ENCODE data around the gene GRM7. TPM values are rescaled to one million over a fixed set of nuclear protein-coding genes. Genes with fewer than 3 reads are reported as not detected.

The GRM7 gene
- total RNA-seq (1 to 10 TPM in 1 of 5 donors, not detected in 4; 2.2 TPM), polyA plus RNA-seq (under 1 TPM in 1 of 3 donors, not detected in 2; 0.05 TPM)
- long read RNA-seq, donor 1: 0 reads
- long read RNA-seq, donor 2: 0 reads
- long read RNA-seq, donor 3: 0 reads
- long read RNA-seq, donor 4: 0 reads
- long read RNA-seq, donor 5: 0 reads
- long read RNA-seq, donor 6: 0 reads
- long read RNA-seq, donor 7: 0 reads
- long read RNA-seq, donor 8: 0 reads
- long read RNA-seq, donor 9: 0 reads
- long read RNA-seq, donor 10: 0 reads

GRCh38 chr3:6860954-6861624 is at the start of gene GRM7:
Gene GRM7 (plus strand): TSS chr3:6861115.
- H3K9me3 ChIP-seq: no peaks in the 10 kb centered on the region
- peak within 1 kb of the TSS; percentile 29 to 53 (median 37) for H3K4me3 ChIP-seq
- intact Hi-C loops (cut with DNase I; ENCODE audit: low total_unique reads): no loop called here
- H3K27me3 ChIP-seq: peaks cover 0 to 60% (median 40%) of the 10 kb centered on the region in 3 donors
- TF ChIP-seq EP300 (IDR thresholded peaks at IDR 0.05): no peak
- no peak for TF ChIP-seq POLR2A (IDR thresholded peaks at IDR 0.05)
- TF ChIP-seq POLR2AphosphoS5 (IDR thresholded peaks at IDR 0.05): no peak
- no peak for TF ChIP-seq CTCF (IDR thresholded peaks at IDR 0.05)
- peak in 1 of 2 donors; percentile 85 for DNase-seq
- no peaks in the 10 kb centered on the region for H3K36me3 ChIP-seq
- no peak within 1 kb of the TSS for H3K27ac ChIP-seq
- peaks cover 0 to 26% (median 14%) of the 10 kb centered on the region in 4 donors for H3K4me1 ChIP-seq
- WGBS, 5 donors: 2 to 11% (median 4%) methylated on average over 16 to 62 of the region's 62 CpGs

DNA sequence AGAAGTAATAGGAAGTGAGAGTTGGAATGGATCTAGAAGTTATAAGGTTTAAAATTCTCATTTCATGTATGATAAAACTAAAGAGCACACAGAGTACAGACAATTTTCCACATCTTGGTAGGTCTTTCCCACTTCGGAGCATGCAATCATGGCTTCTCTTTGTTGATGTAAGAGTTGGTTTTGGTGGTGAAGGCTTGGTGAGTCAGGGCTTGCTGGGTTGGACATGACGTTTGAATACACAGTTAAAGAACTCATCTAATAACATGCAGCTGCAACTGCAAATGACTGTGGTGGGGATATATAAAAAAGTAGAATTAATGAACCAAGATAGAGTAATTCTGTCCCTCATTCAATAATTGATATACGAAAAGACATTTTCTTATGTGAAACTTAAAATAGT is 39.5 kb upstream of the GRM7 start:
- H3K36me3 ChIP-seq: no peaks in the 10 kb centered on the region
- TF ChIP-seq EP300 (IDR thresholded peaks at IDR 0.05): no peak
- TF ChIP-seq POLR2A (IDR thresholded peaks at IDR 0.05): no peak
- no peak for TF ChIP-seq CTCF (IDR thresholded peaks at IDR 0.05)
- DNase-seq: no peak
- no peaks in the 10 kb centered on the region for H3K4me1 ChIP-seq
- WGBS, 5 donors: 75 to 89% (median 83%) methylated on average over 3 of the region's 3 CpGs
- H3K27ac ChIP-seq: no peak overlapping the region
- H3K27me3 ChIP-seq: no peaks in the 10 kb centered on the region
- H3K4me3 ChIP-seq: no peak overlapping the region
- intact Hi-C loops (cut with DNase I; ENCODE audit: low total_unique reads): no loop called here
- no peaks in the 10 kb centered on the region for H3K9me3 ChIP-seq

- Histone ChIP-seq H3K9me3 (no peaks in the 10 kb centered on the region), H3K27ac (no peak overlapping the region), H3K4me3 (no peak overlapping the region), H3K27me3 (no peaks in the 10 kb centered on the region), H3K4me1 (no peaks in the 10 kb centered on the region), H3K36me3 (no peaks in the 10 kb centered on the region)
- WGBS, 5 donors: 53 to 67% (median 57%) methylated on average over 1 of the region's 1 CpG
- TF ChIP-seq CTCF (IDR thresholded peaks at IDR 0.05) (no peak), POLR2A (IDR thresholded peaks at IDR 0.05) (no peak), EP300 (IDR thresholded peaks at IDR 0.05) (no peak), POLR2AphosphoS5 (IDR thresholded peaks at IDR 0.05) (no peak)
- no peak for DNase-seq
- intact Hi-C loops (cut with DNase I; ENCODE audit: low total_unique reads): no loop called here
Measured at GRCh38 chr3:6825524-6825923, 35.4 kb upstream of the GRM7 start.

GRCh38 chr3:6827453-6827852 is 33.5 kb upstream of the GRM7 start:
- intact Hi-C loops (cut with DNase I; ENCODE audit: low total_unique reads): no loop called here
- Histone ChIP-seq H3K4me1 (no peaks in the 10 kb centered on the region), H3K36me3 (no peaks in the 10 kb centered on the region), H3K9me3 (no peaks in the 10 kb centered on the region), H3K27ac (no peak overlapping the region), H3K27me3 (no peaks in the 10 kb centered on the region), H3K4me3 (no peak overlapping the region)
- TF ChIP-seq CTCF (IDR thresholded peaks at IDR 0.05) (no peak), POLR2AphosphoS5 (IDR thresholded peaks at IDR 0.05) (no peak), POLR2A (IDR thresholded peaks at IDR 0.05) (no peak), EP300 (IDR thresholded peaks at IDR 0.05) (no peak)
- WGBS, 5 donors: 61 to 77% (median 69%) methylated on average over 6 of the region's 6 CpGs
- peak in 1 of 2 donors; percentile 9 for DNase-seq
